HepG2 (cell line): ENCODE results near the gene KLHL40. TPM values are rescaled to one million over a fixed set of nuclear protein-coding genes. Genes with fewer than 3 reads are reported as not detected.

Experiments used
- ATAC-seq: fragments of 200-7000 bp; cut with Tn5 transposase; 3 replicates; pipeline ENCODE4 v1.9.1; 2020; ENCODE audit warnings: mild to moderate bottlenecking, moderate library complexity
- BruUV-seq: library from RNA; stranded (reverse); fragments of 400-500 nt; replicated peaks from 2 replicates; lab custom pipeline; 2021; lab: Mats Ljungman, UMichigan
- CTCF ChIA-PET: fragments of 300-600 bp; formaldehyde crosslinking; extraction: SDS; loops from one replicate; lab custom pipeline; 2021; ENCODE audit warnings: low total read pairs, inconsistent platforms, low intra/inter-chr PET ratio; lab: Yijun Ruan, JAX
- POLR2A ChIA-PET: fragments of 350-600 bp; sonication (Branson Sonifier 250); formaldehyde crosslinking; loops from one replicate; lab custom pipeline; 2020; ENCODE audit warnings: antibody characterized with exemption, inconsistent platforms; lab: Yijun Ruan, JAX
- DNase-seq: peaks from one replicate; pipeline ENCODE4 v3.0.0-alpha.2; 2015; ENCODE audit warnings: low spot score
- FAIRE-seq: peaks from 3 replicates; lab custom pipeline; 2011; peaks lifted over from hg19 to GRCh38; lab: Jason Lieb, UNC
- H2AFZ ChIP-seq: one replicate; pipeline ENCODE4 v1.6.1; 2011; ENCODE audit warnings: low read length, inconsistent platforms
- H3K27ac ChIP-seq: fragments of 300-600 bp; 3 replicates; pipeline ENCODE4 v1.8.0; 2011; ENCODE audit warnings: mixed run types, mild to moderate bottlenecking, mixed read lengths, low read length, inconsistent platforms; ENCODE audit not compliant: insufficient read depth; ENCODE audit errors: extremely low read length
- H3K27me3 ChIP-seq, 2 experiments: fragments of 200-600 bp in 1 of 2; 2 replicates in 1 of 2; 3 replicates in 1 of 2; pipeline versions ENCODE4 v1.6.0 to v1.8.0; 2011; ENCODE audit warnings: low read length in 2 of 2, mild to moderate bottlenecking in 2 of 2, moderate library complexity in 2 of 2, inconsistent platforms in 1 of 2; ENCODE audit not compliant: insufficient read depth in 2 of 2, control insufficient read depth in 1 of 2
- H3K36me3 ChIP-seq, 2 experiments: fragments of 200-600 bp in 1 of 2; replicated peaks in 1 of 2; 2 replicates in 1 of 2; 3 replicates in 1 of 2; pipeline versions ENCODE4 v1.5.1 to v1.8.0; 2011; ENCODE audit warnings: low read length in 2 of 2, inconsistent platforms in 1 of 2; ENCODE audit not compliant: insufficient read depth in 2 of 2, control insufficient read depth in 1 of 2
- H3K4me1 ChIP-seq: 2 replicates; pipeline ENCODE4 v1.5.1; 2012; ENCODE audit warnings: low read length, inconsistent platforms; ENCODE audit not compliant: insufficient read depth
- H3K4me2 ChIP-seq: 2 replicates; pipeline ENCODE4 v1.6.0; 2011; ENCODE audit warnings: low read depth, low read length, inconsistent platforms
- H3K4me3 ChIP-seq, 3 experiments: fragments of 200-600 bp in 1 of 3; sonication (generic), shearing (Covaris generic) in 1 of 3; replicated peaks in 1 of 3; 2 replicates each; pipeline ENCODE4 v1.5.1; 2011 to 2016; ENCODE audit warnings: low read length in 3 of 3, inconsistent platforms in 2 of 3, low read depth in 2 of 3, mild to moderate bottlenecking in 2 of 3, control low read depth in 1 of 3, mixed read lengths in 1 of 3; ENCODE audit not compliant: insufficient read depth in 1 of 3
- H3K79me2 ChIP-seq: one replicate; pipeline ENCODE4 v1.6.1; 2011; ENCODE audit warnings: low read length, inconsistent platforms; ENCODE audit not compliant: insufficient read depth
- H3K9ac ChIP-seq: 2 replicates; pipeline ENCODE4 v1.6.0; 2011; ENCODE audit warnings: mild to moderate bottlenecking, low read depth, low read length, inconsistent platforms; ENCODE audit not compliant: insufficient read depth
- H3K9me3 ChIP-seq: 2 replicates; pipeline ENCODE4 v1.5.1; 2012; ENCODE audit warnings: mild to moderate bottlenecking, low read length
- H4K20me1 ChIP-seq: 2 replicates; pipeline ENCODE4 v1.6.0; 2011; ENCODE audit warnings: inconsistent platforms, mild to moderate bottlenecking, low read length, moderate library complexity; ENCODE audit not compliant: insufficient read depth
- CHCHD3 ChIP-seq: sonication (generic); formaldehyde crosslinking; IDR thresholded peaks from 2 replicates; pipeline ENCODE4 v1.8.0; 2022; ENCODE audit warnings: mild to moderate bottlenecking, missing genetic modification reagents, moderate library complexity
- ERF ChIP-seq: IDR thresholded peaks from 2 replicates; pipeline ENCODE4 v1.6.1; 2018; ENCODE audit warnings: missing biosample characterization, missing genetic modification reagents
- HNRNPH1 ChIP-seq: fragments of 200-400 bp; formaldehyde crosslinking; optimal IDR thresholded peaks from 2 replicates; pipeline ENCODE3; 2017; ENCODE audit warnings: mild to moderate bottlenecking, low read depth, low read length
- NFYC ChIP-seq: IDR thresholded peaks from 2 replicates; pipeline ENCODE4 v1.6.1; 2016; ENCODE audit warnings: missing genetic modification reagents, missing compliant biosample characterization
- SP140L ChIP-seq: sonication (generic); formaldehyde crosslinking; IDR thresholded peaks from 2 replicates; pipeline ENCODE4 v1.4.0; 2020; ENCODE audit warnings: missing genetic modification reagents, borderline replicate concordance
- YY1 ChIP-seq: IDR thresholded peaks from 2 replicates; pipeline ENCODE4 v1.6.1; 2011; ENCODE audit warnings: low read length, low read depth, moderate library complexity, mild to moderate bottlenecking; ENCODE audit not compliant: insufficient read depth, insufficient replicate concordance
- ZNF549 ChIP-seq: sonication (generic); formaldehyde crosslinking; IDR thresholded peaks from 2 replicates; pipeline ENCODE4 v1.5.0; 2020; ENCODE audit warnings: missing genetic modification reagents
- ZNF562 ChIP-seq: sonication (generic); formaldehyde crosslinking; IDR thresholded peaks from 2 replicates; pipeline ENCODE4 v1.8.0; 2022; ENCODE audit warnings: missing genetic modification reagents, borderline replicate concordance
- ZNF572 ChIP-seq: sonication (generic); formaldehyde crosslinking; IDR thresholded peaks from 2 replicates; pipeline ENCODE4 v1.5.1; 2020; ENCODE audit warnings: mild to moderate bottlenecking, missing genetic modification reagents
- ZNF629 ChIP-seq: sonication (generic); formaldehyde crosslinking; conservative IDR thresholded peaks from 2 replicates; pipeline ENCODE4 v1.5.0; 2020; ENCODE audit warnings: missing genetic modification reagents
- ZNF772 ChIP-seq: sonication (generic); formaldehyde crosslinking; IDR thresholded peaks from 2 replicates; pipeline ENCODE4 v1.5.0; 2020; ENCODE audit warnings: mild to moderate bottlenecking, missing genetic modification reagents
- WGBS: methylation state at CpG from one replicate; pipeline ENCODE4 v1.1.6; 2017; ENCODE audit warnings: low lambda C conversion rate; 5-methylcytosine and 5-hydroxymethylcytosine counted together
- in situ Hi-C: cut with HindIII; loops from 2 replicates; pipeline ENCODE4 v1.10.0; 2017; ENCODE audit warnings: low pct_unique_long_range_greater_than_20kb; ENCODE audit not compliant: extremely low pct_ligation_motif_present
- intact Hi-C: fragments of 100-400 bp; cut with micrococcal nuclease; formaldehyde crosslinking; loops from one replicate; pipeline ENCODE4 v1.10.0; 2022; ENCODE audit not compliant: unreplicated experiment
- polyA plus RNA-seq, 8 experiments: library from polyadenylated mRNA; depleted of rRNA in 3 of 8; stranded (reverse) in 7 of 8; unstranded in 1 of 8; fragments of >200 nt; fragmentation: Illumina TruSeq in 4 of 8; extraction: Trizol in 4 of 8; gene quantifications; 2 replicates each; pipeline versions ENCODE4 v1.2.1 to v1.2.3, GENCODE V29; 2011 to 2016; ENCODE audit warnings: low read depth in 4 of 8, missing spikeins in 1 of 8, mixed read lengths in 1 of 8; ENCODE audit not compliant: insufficient read depth in 1 of 8
- total RNA-seq, 5 experiments: library from RNA; depleted of rRNA; stranded (reverse); fragments of >200 nt; fragmentation: Illumina TruSeq; extraction: Trizol; gene quantifications; 2 replicates each; pipeline ENCODE4 v1.2.3, GENCODE V29; 2016; ENCODE audit warnings: low read depth in 1 of 5
- TF ChIP-seq, protein P1 (sequence below): sonication (generic); formaldehyde crosslinking; IDR thresholded peaks from 2 replicates; pipeline ENCODE4 v1.8.0; 2022; ENCODE audit warnings: mild to moderate bottlenecking, missing genetic modification reagents, moderate library complexity
- TF ChIP-seq, protein P2 (sequence below): sonication (generic); formaldehyde crosslinking; IDR thresholded peaks from 2 replicates; pipeline ENCODE4 v1.5.0; 2020; ENCODE audit warnings: mild to moderate bottlenecking, missing genetic modification reagents, borderline replicate concordance

The KLHL40 gene
- total and polyA plus RNA-seq, 2 of the 13 experiments (the other 11 are each of a cell fraction or from before 2014, with no cell fraction given), result not detected

DNA sequence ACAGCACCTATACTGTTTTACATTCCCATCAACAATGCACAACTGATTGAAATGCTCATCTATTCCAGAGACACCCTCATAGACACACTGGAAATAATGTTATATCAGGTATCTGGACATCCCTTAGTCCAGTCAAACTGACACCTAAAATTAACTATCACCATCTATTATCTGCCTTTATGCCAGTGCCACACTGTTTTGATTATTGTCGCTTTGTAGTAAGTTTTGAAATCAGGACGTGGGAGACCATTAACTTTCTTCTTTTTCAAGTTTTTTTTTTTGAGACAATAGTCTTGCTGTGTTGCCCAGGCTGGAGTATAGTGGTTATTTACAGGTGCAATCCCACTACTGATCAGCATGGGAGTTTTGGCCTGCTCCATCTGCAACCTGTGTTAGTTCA, 9.4 kb upstream of the KLHL40 start:
- POLR2A ChIA-PET, result no interaction called here
- 50% methylated on average over 2 of the region's 2 CpGs for WGBS

More for the DNA sequence above, 9.4 kb upstream of the KLHL40 start:
- no peak overlapping the region for H2AFZ ChIP-seq
- H4K20me1 ChIP-seq, result no peaks in the 10 kb centered on the region
- intact Hi-C loops (no loop called here), in situ Hi-C loops (no loop called here)
- H3K27me3 ChIP-seq, result peaks cover 0 to 6% of the 10 kb centered on the region in 2 experiments; a peak in 3 of 5 replicates
- no TSS peak for BruUV-seq
- H3K4me1 ChIP-seq, result no peaks in the 10 kb centered on the region
- CTCF ChIA-PET, result no interaction called here
- H3K79me2 ChIP-seq, result no peaks in the 10 kb centered on the region
- TF ChIP-seq ZNF772 (CRISPR knock-in tag) (no peak), ZNF629 (CRISPR knock-in tag) (no peak), ZNF549 (CRISPR knock-in tag) (no peak), CHCHD3 (CRISPR knock-in tag) (no peak), HNRNPH1 (no peak), ZNF572 (CRISPR knock-in tag) (no peak), YY1 (no peak), ZNF562 (CRISPR knock-in tag) (no peak), SP140L (no peak), ERF (CRISPR knock-in tag) (no peak), NFYC (CRISPR knock-in tag) (no peak)
- TF ChIP-seq, protein P1, sequence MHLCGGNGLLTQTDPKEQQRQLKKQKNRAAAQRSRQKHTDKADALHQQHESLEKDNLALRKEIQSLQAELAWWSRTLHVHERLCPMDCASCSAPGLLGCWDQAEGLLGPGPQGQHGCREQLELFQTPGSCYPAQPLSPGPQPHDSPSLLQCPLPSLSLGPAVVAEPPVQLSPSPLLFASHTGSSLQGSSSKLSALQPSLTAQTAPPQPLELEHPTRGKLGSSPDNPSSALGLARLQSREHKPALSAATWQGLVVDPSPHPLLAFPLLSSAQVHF (CRISPR knock-in tag), result no peak
- TF ChIP-seq, protein P2, sequence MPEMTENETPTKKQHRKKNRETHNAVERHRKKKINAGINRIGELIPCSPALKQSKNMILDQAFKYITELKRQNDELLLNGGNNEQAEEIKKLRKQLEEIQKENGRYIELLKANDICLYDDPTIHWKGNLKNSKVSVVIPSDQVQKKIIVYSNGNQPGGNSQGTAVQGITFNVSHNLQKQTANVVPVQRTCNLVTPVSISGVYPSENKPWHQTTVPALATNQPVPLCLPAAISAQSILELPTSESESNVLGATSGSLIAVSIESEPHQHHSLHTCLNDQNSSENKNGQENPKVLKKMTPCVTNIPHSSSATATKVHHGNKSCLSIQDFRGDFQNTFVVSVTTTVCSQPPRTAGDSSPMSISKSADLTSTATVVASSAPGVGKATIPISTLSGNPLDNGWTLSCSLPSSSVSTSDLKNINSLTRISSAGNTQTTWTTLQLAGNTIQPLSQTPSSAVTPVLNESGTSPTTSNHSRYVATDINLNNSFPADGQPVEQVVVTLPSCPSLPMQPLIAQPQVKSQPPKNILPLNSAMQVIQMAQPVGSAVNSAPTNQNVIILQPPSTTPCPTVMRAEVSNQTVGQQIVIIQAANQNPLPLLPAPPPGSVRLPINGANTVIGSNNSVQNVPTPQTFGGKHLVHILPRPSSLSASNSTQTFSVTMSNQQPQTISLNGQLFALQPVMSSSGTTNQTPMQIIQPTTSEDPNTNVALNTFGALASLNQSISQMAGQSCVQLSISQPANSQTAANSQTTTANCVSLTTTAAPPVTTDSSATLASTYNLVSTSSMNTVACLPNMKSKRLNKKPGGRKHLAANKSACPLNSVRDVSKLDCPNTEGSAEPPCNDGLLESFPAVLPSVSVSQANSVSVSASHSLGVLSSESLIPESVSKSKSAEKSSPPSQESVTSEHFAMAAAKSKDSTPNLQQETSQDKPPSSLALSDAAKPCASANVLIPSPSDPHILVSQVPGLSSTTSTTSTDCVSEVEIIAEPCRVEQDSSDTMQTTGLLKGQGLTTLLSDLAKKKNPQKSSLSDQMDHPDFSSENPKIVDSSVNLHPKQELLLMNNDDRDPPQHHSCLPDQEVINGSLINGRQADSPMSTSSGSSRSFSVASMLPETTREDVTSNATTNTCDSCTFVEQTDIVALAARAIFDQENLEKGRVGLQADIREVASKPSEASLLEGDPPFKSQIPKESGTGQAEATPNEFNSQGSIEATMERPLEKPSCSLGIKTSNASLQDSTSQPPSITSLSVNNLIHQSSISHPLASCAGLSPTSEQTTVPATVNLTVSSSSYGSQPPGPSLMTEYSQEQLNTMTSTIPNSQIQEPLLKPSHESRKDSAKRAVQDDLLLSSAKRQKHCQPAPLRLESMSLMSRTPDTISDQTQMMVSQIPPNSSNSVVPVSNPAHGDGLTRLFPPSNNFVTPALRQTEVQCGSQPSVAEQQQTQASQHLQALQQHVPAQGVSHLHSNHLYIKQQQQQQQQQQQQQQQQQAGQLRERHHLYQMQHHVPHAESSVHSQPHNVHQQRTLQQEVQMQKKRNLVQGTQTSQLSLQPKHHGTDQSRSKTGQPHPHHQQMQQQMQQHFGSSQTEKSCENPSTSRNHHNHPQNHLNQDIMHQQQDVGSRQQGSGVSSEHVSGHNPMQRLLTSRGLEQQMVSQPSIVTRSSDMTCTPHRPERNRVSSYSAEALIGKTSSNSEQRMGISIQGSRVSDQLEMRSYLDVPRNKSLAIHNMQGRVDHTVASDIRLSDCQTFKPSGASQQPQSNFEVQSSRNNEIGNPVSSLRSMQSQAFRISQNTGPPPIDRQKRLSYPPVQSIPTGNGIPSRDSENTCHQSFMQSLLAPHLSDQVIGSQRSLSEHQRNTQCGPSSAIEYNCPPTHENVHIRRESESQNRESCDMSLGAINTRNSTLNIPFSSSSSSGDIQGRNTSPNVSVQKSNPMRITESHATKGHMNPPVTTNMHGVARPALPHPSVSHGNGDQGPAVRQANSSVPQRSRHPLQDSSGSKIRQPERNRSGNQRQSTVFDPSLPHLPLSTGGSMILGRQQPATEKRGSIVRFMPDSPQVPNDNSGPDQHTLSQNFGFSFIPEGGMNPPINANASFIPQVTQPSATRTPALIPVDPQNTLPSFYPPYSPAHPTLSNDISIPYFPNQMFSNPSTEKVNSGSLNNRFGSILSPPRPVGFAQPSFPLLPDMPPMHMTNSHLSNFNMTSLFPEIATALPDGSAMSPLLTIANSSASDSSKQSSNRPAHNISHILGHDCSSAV (CRISPR knock-in tag), result no peak
- TF ChIP-seq, all 625 proteins: peak for 0
- Histone ChIP-seq H3K9me3 (no peaks in the 10 kb centered on the region), H3K9ac (no peak overlapping the region), H3K27ac (no peak overlapping the region), H3K36me3 (no peaks in the 10 kb centered on the region), H3K4me2 (no peak overlapping the region), H3K4me3 (no peak overlapping the region)
- ATAC-seq, result no peak
- no peak for FAIRE-seq
- no peak for DNase-seq
